ENCODE data around the gene MOGAT1.
"Not testable (repeated sequence)": the region's sequence is repeated elsewhere in the genome, so short reads cannot be mapped to it uniquely, and the experiment has no call there.

Gene MOGAT1

GRCh38 chr2:222751821-222752719 is 80.6 kb downstream of the MOGAT1 start:
- Histone ChIP-seq H3K36me3 (no peaks in the 10 kb centered on the region), H3K27me3 (no peaks in the 10 kb centered on the region), H3K4me3 (ENCODE audit: low read depth, low read length) (no peak overlapping the region), H3K9me3 (no peaks in the 10 kb centered on the region), H3K4me1 (no peaks in the 10 kb centered on the region; the same call in 1 of the 2 replicates)
- DNase-seq: no peak
- TF ChIP-seq, protein P1, sequence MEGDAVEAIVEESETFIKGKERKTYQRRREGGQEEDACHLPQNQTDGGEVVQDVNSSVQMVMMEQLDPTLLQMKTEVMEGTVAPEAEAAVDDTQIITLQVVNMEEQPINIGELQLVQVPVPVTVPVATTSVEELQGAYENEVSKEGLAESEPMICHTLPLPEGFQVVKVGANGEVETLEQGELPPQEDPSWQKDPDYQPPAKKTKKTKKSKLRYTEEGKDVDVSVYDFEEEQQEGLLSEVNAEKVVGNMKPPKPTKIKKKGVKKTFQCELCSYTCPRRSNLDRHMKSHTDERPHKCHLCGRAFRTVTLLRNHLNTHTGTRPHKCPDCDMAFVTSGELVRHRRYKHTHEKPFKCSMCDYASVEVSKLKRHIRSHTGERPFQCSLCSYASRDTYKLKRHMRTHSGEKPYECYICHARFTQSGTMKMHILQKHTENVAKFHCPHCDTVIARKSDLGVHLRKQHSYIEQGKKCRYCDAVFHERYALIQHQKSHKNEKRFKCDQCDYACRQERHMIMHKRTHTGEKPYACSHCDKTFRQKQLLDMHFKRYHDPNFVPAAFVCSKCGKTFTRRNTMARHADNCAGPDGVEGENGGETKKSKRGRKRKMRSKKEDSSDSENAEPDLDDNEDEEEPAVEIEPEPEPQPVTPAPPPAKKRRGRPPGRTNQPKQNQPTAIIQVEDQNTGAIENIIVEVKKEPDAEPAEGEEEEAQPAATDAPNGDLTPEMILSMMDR (IDR thresholded peaks at IDR 0.05; ENCODE audit: low read depth, low read length): no peak

DNA sequence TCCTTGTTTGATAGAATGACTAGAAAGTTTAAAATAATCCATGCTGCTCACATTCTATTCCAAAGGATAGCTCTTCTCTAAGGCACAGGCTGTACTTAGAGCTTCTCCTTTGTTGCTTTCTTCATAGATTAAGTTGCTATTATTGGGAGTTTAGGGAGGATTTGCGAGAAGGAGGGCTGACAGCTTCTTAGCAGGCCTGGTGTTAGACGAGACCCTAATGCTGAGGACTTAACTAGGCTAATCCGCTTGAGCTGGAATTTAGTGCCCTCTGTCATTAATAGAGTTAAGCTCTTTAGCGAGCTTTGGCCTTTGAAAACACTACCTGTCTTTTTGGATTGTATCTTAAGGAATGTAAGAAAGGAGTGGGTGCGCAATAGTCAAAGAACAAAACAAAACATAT is 81.3 kb downstream of the MOGAT1 start:
- DNase-seq: no peak
- Histone ChIP-seq H3K36me3 (no peaks in the 10 kb centered on the region), H3K9me3 (no peaks in the 10 kb centered on the region), H3K27me3 (no peaks in the 10 kb centered on the region), H3K4me1 (no peaks in the 10 kb centered on the region; the same call in 1 of the 2 replicates), H3K4me3 (ENCODE audit: low read depth, low read length) (no peak overlapping the region)
- TF ChIP-seq, protein P1 (IDR thresholded peaks at IDR 0.05; ENCODE audit: low read depth, low read length): no peak

DNA sequence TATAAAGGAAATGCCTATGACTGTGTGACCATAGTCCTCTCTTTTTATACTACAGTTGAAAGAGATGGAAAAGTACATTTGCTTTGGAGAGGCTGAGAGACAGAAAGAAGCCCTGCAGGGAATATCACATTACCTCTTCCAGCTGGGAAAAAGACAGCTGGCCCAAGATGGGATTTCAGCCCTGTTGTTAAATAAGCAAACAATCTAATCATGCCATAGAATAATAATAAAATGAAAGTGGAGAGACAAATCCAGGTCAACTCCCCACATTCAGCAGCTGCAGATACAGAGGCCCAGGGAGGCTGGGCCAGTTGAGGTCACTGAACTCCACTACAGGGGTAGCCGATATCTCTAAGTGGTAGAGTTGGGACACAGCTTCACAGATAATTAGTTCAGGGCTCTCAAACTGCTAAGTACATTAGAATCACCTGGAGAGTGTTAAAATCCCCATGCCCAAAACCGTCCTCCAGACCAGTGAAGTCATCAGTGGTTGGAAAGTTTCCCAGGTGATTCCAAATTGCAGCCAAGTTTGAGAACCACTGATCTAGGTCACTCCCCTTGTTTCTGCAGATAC is 81.9 kb downstream of the MOGAT1 start:
- TF ChIP-seq, protein P1 (IDR thresholded peaks at IDR 0.05; ENCODE audit: low read depth, low read length): no peak

GRCh38 chr2:222754324-222754930 is 83.0 kb downstream of the MOGAT1 start:
- DNase-seq: no peak
- no peaks in the 10 kb centered on the region for H3K9me3 ChIP-seq
- H3K36me3 ChIP-seq: no peaks in the 10 kb centered on the region
- no peaks in the 10 kb centered on the region; the same call in 1 of the 2 replicates for H3K4me1 ChIP-seq
- H3K4me3 ChIP-seq (ENCODE audit: low read depth, low read length): no peak overlapping the region
- no peaks in the 10 kb centered on the region for H3K27me3 ChIP-seq
- TF ChIP-seq, protein P1 (IDR thresholded peaks at IDR 0.05; ENCODE audit: low read depth, low read length): no peak

More for the DNA sequence above, 81.9 kb downstream of the MOGAT1 start:
- Histone ChIP-seq H3K9me3 (no peaks in the 10 kb centered on the region), H3K4me3 (ENCODE audit: low read depth, low read length) (no peak overlapping the region), H3K4me1 (no peaks in the 10 kb centered on the region; the same call in 1 of the 2 replicates), H3K36me3 (no peaks in the 10 kb centered on the region), H3K27me3 (no peaks in the 10 kb centered on the region)
- no peak for DNase-seq

GRCh38 chr2:222755593-222755992 is 84.1 kb downstream of the MOGAT1 start:
- H3K9me3 ChIP-seq; H3K27me3 ChIP-seq; H3K4me1 ChIP-seq; H3K36me3 ChIP-seq; DNase-seq; H3K4me3 ChIP-seq (ENCODE audit: low read depth, low read length): not testable (repeated sequence)

GRCh38 chr2:222756362-222756831 is 84.9 kb downstream of the MOGAT1 start:
- Histone ChIP-seq H3K4me3 (ENCODE audit: low read depth, low read length) (no peak overlapping the region), H3K9me3 (no peaks in the 10 kb centered on the region), H3K4me1 (no peaks in the 10 kb centered on the region; the same call in 1 of the 2 replicates), H3K36me3 (no peaks in the 10 kb centered on the region), H3K27me3 (no peaks in the 10 kb centered on the region)
- no peak for DNase-seq
- TF ChIP-seq, protein P1 (IDR thresholded peaks at IDR 0.05; ENCODE audit: low read depth, low read length): no peak
